ENCODE data around the gene MVB12B. TPM values are rescaled to one million over a fixed set of nuclear protein-coding genes. Genes with fewer than 3 reads are reported as not detected.

Gene MVB12B
- total RNA-seq, 1 donor from 2014 or later = 13.1 TPM

DNA sequence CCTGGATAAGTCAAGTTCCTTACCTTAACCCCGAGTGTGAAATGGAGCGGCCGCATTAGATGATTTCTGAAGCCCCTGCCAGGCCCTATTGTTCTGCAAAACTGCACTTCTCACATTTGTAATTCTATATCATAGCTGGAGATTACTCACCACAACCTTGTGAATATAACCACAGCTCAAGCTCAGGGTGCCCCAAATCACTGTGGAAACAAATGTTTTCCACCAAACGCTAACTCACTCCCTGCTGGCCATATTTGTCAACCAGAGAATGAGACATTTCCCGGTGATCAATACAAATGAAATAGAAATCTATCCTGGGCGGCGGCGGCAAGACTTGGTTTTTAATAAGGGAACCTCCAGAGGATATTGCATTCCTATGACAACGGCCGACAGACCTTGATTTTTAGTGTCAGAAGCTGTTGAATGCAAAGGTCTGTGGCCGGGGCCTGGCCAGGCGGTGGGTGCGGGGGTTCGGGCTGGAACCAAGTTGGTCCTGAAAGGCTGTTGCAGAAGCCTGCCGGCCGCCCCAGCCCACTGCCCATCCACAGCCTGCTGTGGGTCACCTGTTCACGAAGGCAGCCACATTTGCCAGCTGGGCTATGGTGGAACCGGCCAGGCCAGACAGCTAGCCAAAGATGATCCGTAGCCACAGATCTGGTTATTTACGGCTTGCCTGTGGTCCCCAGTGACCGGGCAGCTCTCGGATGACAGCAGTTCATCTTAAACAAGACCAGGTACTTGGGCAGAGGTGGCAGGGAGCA lies 193.2 kb downstream of the MVB12B start:
- TF ChIP-seq, protein P1, sequence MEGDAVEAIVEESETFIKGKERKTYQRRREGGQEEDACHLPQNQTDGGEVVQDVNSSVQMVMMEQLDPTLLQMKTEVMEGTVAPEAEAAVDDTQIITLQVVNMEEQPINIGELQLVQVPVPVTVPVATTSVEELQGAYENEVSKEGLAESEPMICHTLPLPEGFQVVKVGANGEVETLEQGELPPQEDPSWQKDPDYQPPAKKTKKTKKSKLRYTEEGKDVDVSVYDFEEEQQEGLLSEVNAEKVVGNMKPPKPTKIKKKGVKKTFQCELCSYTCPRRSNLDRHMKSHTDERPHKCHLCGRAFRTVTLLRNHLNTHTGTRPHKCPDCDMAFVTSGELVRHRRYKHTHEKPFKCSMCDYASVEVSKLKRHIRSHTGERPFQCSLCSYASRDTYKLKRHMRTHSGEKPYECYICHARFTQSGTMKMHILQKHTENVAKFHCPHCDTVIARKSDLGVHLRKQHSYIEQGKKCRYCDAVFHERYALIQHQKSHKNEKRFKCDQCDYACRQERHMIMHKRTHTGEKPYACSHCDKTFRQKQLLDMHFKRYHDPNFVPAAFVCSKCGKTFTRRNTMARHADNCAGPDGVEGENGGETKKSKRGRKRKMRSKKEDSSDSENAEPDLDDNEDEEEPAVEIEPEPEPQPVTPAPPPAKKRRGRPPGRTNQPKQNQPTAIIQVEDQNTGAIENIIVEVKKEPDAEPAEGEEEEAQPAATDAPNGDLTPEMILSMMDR (IDR thresholded peaks at IDR 0.05) = no peak
- Mint-ChIP-seq H3K4me3 (ENCODE audit: unreplicated experiment) (no peak overlapping the region), H3K9me3 (ENCODE audit: low read depth) (no peaks in the 10 kb centered on the region), H3K27me3 (ENCODE audit: low read depth) (peaks cover 6% of the 10 kb centered on the region), H3K36me3 (ENCODE audit: low read depth) (no peaks in the 10 kb centered on the region), H3K27ac (ENCODE audit: unreplicated experiment) (no peak overlapping the region), H3K4me1 (ENCODE audit: low read depth) (peaks cover 33% of the 10 kb centered on the region)
- DNase-seq (ENCODE audit: low spot score) = peak; percentile 73

DNA sequence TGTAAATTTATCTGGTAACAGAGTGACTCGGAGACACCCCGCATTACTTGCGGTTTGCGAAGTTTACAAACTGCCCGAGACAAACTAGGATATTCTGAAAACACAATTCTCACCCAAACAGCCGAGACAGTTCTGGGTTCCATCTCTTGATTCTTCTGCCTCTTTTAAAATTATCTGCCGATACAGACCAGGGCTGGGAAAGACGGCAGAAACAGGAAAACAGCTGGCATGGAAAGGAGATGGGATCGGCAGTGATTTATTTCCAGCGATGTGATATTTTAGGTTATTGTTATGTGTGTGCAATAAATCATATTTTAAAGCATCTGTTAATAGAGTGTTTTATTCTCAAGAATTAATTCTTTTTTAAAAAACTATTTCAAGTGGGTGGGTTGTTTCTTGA lies 193.8 kb downstream of the MVB12B start:
- H3K27ac Mint-ChIP-seq (ENCODE audit: unreplicated experiment) = no peak overlapping the region
- TF ChIP-seq, protein P1 (IDR thresholded peaks at IDR 0.05) = no peak
- peaks cover 28% of the 10 kb centered on the region for H3K4me1 Mint-ChIP-seq (ENCODE audit: low read depth)
- H3K27me3 Mint-ChIP-seq (ENCODE audit: low read depth) = peaks cover 8% of the 10 kb centered on the region
- H3K36me3 Mint-ChIP-seq (ENCODE audit: low read depth) = no peaks in the 10 kb centered on the region
- no peak overlapping the region for H3K4me3 Mint-ChIP-seq (ENCODE audit: unreplicated experiment)
- no peaks in the 10 kb centered on the region for H3K9me3 Mint-ChIP-seq (ENCODE audit: low read depth)
- no peak for DNase-seq (ENCODE audit: low spot score)

DNA sequence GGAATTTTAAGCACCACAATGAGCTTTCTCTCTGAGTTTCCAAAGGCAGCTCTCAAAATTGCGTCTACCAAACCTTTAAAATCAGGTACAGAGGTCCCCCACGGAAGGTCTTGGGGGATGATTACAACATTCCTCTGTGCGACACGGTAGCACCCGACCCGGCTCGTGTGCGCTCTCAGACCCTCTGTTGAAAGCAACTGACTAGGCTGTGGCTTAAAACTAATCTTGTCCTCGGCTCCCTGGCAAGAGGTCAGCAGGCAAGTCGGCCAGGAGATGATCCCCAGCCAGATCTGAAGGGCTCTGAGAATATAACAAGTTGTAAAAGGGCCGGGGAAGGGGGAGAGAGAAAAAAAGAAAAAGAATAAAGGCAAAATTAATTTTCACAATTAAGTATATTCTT lies 194.5 kb downstream of the MVB12B start:
- Mint-ChIP-seq H3K27me3 (ENCODE audit: low read depth) (peaks cover 8% of the 10 kb centered on the region), H3K9me3 (ENCODE audit: low read depth) (no peaks in the 10 kb centered on the region), H3K27ac (ENCODE audit: unreplicated experiment) (no peak overlapping the region), H3K36me3 (ENCODE audit: low read depth) (no peaks in the 10 kb centered on the region), H3K4me3 (ENCODE audit: unreplicated experiment) (no peak overlapping the region), H3K4me1 (ENCODE audit: low read depth) (peaks cover 26% of the 10 kb centered on the region)
- DNase-seq (ENCODE audit: low spot score) = peak; percentile 27
- TF ChIP-seq, protein P1 (IDR thresholded peaks at IDR 0.05) = no peak

DNA sequence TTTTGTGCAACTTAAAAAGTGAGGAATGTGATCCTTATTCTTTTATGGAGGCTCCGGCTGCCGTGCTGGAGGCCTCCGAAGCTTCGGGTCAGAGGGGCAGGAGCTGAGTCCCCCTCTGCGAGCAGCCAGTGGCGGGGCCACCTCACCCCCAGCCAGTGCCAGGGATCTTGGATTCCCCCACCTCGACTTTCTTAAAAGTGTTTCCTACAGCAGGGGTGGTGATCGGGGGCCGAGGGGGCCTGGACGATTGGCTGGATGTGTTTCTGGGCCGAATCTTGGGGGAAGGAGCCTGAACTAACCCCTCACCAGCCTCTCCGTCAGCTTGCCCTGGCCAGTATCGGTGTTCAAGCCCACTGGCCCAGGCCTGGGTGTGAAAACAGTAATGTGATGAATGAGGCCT lies 194.9 kb downstream of the MVB12B start:
- no peak overlapping the region for H3K27ac Mint-ChIP-seq (ENCODE audit: unreplicated experiment)
- TF ChIP-seq, protein P1 (IDR thresholded peaks at IDR 0.05) = no peak
- H3K4me3 Mint-ChIP-seq (ENCODE audit: unreplicated experiment) = no peak overlapping the region
- H3K4me1 Mint-ChIP-seq (ENCODE audit: low read depth) = peaks cover 23% of the 10 kb centered on the region
- peak; percentile 80 for DNase-seq (ENCODE audit: low spot score)
- H3K36me3 Mint-ChIP-seq (ENCODE audit: low read depth) = no peaks in the 10 kb centered on the region
- H3K9me3 Mint-ChIP-seq (ENCODE audit: low read depth) = no peaks in the 10 kb centered on the region
- peaks cover 8% of the 10 kb centered on the region for H3K27me3 Mint-ChIP-seq (ENCODE audit: low read depth)

DNA sequence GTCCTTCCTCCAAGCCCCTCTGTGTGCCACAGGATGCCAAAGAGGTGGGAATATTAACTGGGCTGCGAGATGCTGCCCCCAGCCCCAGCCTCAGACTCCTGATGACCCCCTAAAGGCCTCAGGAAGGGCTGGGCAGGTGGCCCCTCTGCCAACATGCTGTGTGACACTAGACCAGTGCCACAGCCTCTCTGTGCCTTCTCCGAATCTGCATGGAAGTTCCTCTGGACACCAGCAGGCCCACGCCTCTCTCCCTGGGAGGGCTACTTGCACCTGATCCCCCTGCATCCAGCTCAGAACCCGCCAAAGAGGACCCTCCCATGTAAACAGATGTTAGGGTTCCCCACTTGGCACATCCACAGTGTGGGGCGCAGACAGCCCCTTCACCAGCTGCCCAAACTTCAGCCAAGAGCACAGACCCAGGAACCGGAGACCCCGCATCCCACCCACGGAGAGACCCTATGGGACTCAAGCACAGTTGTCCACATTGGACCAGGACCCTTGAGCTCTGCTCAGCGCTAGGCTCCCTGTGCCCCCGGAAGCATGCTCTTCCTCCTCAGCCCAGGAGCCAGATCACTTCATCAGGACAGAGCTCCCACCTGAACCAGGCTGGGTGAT lies 195.5 kb downstream of the MVB12B start:
- peak; percentile 71 for DNase-seq (ENCODE audit: low spot score)
- peaks cover 8% of the 10 kb centered on the region for H3K27me3 Mint-ChIP-seq (ENCODE audit: low read depth)
- peaks cover 18% of the 10 kb centered on the region for H3K4me1 Mint-ChIP-seq (ENCODE audit: low read depth)
- H3K4me3 Mint-ChIP-seq (ENCODE audit: unreplicated experiment) = no peak overlapping the region
- no peaks in the 10 kb centered on the region for H3K36me3 Mint-ChIP-seq (ENCODE audit: low read depth)
- H3K9me3 Mint-ChIP-seq (ENCODE audit: low read depth) = no peaks in the 10 kb centered on the region
- H3K27ac Mint-ChIP-seq (ENCODE audit: unreplicated experiment) = no peak overlapping the region
- TF ChIP-seq, protein P1 (IDR thresholded peaks at IDR 0.05) = no peak
